Subcutaneous adipose tissue (tissue), 4 donors: Measurements from ENCODE around the gene CCDC175. TPM values are rescaled to one million over a fixed set of nuclear protein-coding genes. Genes with fewer than 3 reads are reported as not detected.

ENCODE experiments used
- total RNA-seq, 4 donors: library from RNA; depleted of rRNA; stranded (reverse); fragments of >200 nt; gene quantifications; one replicate each; pipeline ENCODE4 v1.1.0, GENCODE V29; 2016
- TF ChIP-seq, protein P1 (sequence below): fragments of 450-650 bp; IDR thresholded peaks from one replicate; pipeline ENCODE4 v1.5.1; 2016; ENCODE audit warnings: low read depth, mild to moderate bottlenecking, control low read depth, antibody characterized with exemption, moderate library complexity

The CCDC175 gene
- total RNA-seq, 4 donors from 2014 or later, result 1.3 TPM; not detected in 3

DNA sequence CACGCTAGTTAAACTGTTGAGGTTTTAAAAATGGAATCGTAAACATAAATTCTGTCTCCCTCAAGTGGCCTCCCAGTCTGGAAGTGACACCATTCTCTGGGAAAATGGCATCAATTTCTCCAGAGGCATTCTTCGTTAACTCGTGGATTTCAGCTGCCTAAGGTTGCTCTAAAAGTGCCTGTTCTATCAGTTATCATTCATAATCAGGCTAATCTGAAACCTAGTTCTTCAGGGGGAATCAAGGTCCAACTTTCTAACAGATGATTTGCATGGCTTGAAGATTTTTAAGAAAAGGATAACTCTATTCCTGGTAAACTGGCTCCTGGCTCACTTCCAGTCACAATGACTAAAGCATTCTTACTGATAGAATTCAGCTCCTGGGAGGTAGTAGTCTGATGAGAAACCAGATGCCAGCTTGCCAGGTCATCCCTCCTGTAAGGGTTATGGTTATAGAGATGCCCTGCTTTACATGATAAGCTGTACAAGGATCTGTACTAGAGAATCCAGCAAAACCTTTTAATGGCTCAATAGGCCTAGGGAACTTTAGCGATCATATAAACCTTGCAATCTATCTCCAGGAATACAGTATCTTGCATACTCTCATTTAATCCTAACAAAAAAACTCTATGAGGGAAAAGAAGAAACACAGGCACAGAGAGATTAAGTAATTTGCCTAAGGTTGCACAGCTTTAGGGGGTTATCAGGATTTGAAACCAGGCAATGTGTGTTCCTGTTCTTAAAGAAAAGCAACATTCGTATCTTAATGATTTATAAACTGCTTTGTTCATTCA is 93.9 kb downstream of the CCDC175 start:
- TF ChIP-seq, protein P1, sequence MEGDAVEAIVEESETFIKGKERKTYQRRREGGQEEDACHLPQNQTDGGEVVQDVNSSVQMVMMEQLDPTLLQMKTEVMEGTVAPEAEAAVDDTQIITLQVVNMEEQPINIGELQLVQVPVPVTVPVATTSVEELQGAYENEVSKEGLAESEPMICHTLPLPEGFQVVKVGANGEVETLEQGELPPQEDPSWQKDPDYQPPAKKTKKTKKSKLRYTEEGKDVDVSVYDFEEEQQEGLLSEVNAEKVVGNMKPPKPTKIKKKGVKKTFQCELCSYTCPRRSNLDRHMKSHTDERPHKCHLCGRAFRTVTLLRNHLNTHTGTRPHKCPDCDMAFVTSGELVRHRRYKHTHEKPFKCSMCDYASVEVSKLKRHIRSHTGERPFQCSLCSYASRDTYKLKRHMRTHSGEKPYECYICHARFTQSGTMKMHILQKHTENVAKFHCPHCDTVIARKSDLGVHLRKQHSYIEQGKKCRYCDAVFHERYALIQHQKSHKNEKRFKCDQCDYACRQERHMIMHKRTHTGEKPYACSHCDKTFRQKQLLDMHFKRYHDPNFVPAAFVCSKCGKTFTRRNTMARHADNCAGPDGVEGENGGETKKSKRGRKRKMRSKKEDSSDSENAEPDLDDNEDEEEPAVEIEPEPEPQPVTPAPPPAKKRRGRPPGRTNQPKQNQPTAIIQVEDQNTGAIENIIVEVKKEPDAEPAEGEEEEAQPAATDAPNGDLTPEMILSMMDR, result no peak

DNA sequence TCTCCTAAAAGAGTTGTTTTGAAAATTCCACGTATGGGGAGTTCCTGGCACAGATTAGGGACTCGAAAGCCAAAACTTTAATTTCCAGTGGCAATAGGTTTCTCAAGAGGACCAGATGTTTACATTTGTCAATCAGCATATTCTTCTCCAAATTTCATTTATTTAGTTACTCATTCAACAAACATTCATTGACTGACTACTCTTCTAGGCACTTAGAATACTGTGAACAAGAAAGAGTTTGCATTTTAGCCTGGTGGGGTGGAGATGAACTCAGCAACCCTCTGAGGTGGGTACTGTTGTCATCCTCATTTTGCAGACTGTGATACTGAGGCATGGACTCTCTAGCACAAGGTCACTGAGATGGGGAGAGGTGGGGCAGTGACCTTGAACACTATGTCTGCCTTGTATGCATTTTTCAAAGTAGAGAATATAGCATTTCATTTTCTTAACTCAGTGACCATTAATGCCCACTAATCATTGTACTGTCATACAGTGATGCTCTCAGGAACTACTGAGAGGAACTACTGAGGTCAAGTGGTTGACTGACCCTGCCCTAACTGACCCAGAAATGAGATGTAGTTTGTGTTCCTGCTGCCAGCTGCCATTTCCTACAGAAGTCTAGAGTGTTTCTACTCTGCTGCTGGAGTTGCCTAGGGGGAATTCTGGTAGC is 94.6 kb downstream of the CCDC175 start:
- TF ChIP-seq, protein P1, result no peak

DNA sequence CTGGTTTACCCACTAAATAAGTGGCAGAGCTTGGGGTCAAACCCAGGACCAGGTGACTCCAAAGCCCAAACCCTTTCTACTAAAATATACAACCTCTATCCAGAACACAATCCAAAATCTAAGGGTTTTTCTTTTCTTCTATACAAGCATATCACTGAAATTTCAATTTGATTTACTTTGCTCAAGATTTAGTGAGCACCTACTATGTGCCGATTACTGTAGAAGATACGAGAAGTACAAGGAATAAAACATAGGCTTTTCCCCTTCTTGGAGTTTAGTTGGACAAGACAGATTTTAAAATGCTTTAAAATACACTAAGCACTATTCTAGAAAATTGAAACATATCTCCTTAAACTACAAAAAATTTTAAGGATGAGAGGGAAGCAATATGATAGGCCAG is 95.2 kb downstream of the CCDC175 start:
- TF ChIP-seq, protein P1, result no peak

- TF ChIP-seq, protein P1, result no peak
These were observed 96.4 kb downstream of the CCDC175 start for GRCh38 chr14:59480166-59480565.

DNA sequence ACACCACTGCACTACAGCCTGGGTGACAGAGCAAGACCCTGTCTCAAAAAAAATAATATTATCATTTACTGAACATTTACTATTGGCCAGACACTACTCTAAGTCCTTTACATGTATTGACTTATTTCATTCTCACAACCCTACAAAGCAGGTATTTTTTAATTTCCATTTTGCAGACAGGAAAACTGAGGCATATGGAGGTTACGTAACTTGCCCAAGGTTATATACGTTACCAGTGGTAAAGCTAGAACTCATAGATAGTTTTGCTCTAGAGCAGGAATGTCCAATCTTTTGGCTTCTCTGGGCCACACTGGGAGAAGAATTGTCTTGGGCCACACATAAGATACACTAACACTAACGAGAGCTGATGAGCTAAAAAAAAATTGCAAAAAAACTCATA is 98.1 kb downstream of the CCDC175 start:
- TF ChIP-seq, protein P1, result no peak

DNA sequence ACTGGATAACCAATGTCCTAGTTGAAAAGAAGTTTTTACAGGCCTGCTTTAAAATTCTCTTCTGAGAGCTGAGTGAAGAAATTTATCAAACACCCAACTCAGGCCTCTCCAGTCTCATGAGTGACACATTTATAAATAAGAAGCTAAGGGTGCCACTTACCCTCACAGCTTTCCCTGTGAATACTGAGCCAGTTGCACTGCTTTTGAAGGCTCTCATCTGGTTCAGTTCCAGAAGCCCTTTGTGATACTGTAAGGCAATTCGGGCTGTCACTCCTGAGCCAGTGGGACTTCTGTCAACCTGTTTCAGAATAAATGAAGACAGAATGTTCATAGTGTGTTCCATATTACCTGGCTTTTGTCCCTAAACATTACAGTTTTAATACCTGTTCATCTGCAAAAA is 100.9 kb downstream of the CCDC175 start:
- TF ChIP-seq, protein P1, result no peak

DNA sequence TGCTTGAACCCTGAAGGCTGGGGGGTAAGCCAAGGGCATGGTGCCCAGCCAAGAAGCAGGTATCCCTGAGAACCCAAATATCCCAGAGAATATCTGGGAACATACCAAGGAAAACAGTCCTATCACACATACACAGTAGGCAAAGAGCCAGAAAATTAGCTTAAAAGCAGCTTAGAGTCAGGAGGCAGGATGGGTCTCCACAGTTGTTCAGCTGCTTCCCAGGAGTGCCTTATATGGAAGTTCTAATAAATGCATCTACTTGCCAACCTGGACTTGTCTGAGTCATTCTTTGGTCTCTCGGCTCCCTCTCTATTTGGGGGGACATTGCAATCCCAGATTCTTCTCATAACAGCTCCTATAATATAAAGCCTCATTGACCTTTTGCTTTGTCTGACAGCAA is 102.4 kb downstream of the CCDC175 start:
- TF ChIP-seq, protein P1, result no peak
